ENCODE results near the gene EXTL2. TPM values are rescaled to one million over a fixed set of nuclear protein-coding genes. Genes with fewer than 3 reads are reported as not detected.

Gene EXTL2
- total RNA-seq, 4 donors from 2014 or later: 1.6 to 9.1 (median 8.5) TPM

- no peaks in the 10 kb centered on the region for H3K9me3 ChIP-seq
- no peaks in the 10 kb centered on the region for H3K4me1 ChIP-seq
- H3K27ac ChIP-seq: no peak overlapping the region
- H3K36me3 ChIP-seq: no peaks in the 10 kb centered on the region
- no peak overlapping the region for H3K4me3 ChIP-seq
- H3K27me3 ChIP-seq: no peaks in the 10 kb centered on the region
- TF ChIP-seq CTCF (IDR thresholded peaks at IDR 0.05) (no peak), POLR2A (IDR thresholded peaks at IDR 0.05) (no peak)
- DNase-seq: no peak
Measured at GRCh38 chr1:100874433-100874832, 20.2 kb downstream of the EXTL2 start.

GRCh38 chr1:100869996-100870395, 24.6 kb downstream of the EXTL2 start:
- DNase-seq: no peak
- Histone ChIP-seq H3K4me1 (no peaks in the 10 kb centered on the region), H3K27ac (no peak overlapping the region), H3K27me3 (no peaks in the 10 kb centered on the region), H3K9me3 (no peaks in the 10 kb centered on the region), H3K36me3 (no peaks in the 10 kb centered on the region), H3K4me3 (no peak overlapping the region)
- TF ChIP-seq CTCF (IDR thresholded peaks at IDR 0.05) (no peak), POLR2A (IDR thresholded peaks at IDR 0.05) (no peak)

GRCh38 chr1:100868364-100868995, 26.2 kb downstream of the EXTL2 start:
- DNase-seq: no peak
- H3K9me3 ChIP-seq: no peaks in the 10 kb centered on the region
- no peak overlapping the region for H3K27ac ChIP-seq
- no peaks in the 10 kb centered on the region for H3K36me3 ChIP-seq
- no peaks in the 10 kb centered on the region for H3K27me3 ChIP-seq
- H3K4me1 ChIP-seq: no peaks in the 10 kb centered on the region
- no peak overlapping the region for H3K4me3 ChIP-seq
- TF ChIP-seq CTCF (IDR thresholded peaks at IDR 0.05) (peak; percentile 31 to 74 (median 63)), POLR2A (IDR thresholded peaks at IDR 0.05) (no peak)

GRCh38 chr1:100866901-100867206, 27.8 kb downstream of the EXTL2 start:
- Histone ChIP-seq H3K9me3 (no peaks in the 10 kb centered on the region), H3K36me3 (no peaks in the 10 kb centered on the region), H3K4me3 (no peak overlapping the region), H3K27ac (no peak overlapping the region), H3K4me1 (no peaks in the 10 kb centered on the region), H3K27me3 (no peaks in the 10 kb centered on the region)
- TF ChIP-seq POLR2A (IDR thresholded peaks at IDR 0.05) (no peak), CTCF (IDR thresholded peaks at IDR 0.05) (no peak)
- no peak for DNase-seq

GRCh38 chr1:100866041-100866900, 28.4 kb downstream of the EXTL2 start:
- Histone ChIP-seq H3K27me3 (no peaks in the 10 kb centered on the region), H3K4me3 (no peak overlapping the region), H3K4me1 (no peaks in the 10 kb centered on the region), H3K27ac (no peak overlapping the region), H3K9me3 (no peaks in the 10 kb centered on the region), H3K36me3 (no peaks in the 10 kb centered on the region)
- DNase-seq: no peak
- no peak for TF ChIP-seq POLR2A (IDR thresholded peaks at IDR 0.05)
- TF ChIP-seq CTCF (IDR thresholded peaks at IDR 0.05): peak in 5 of 6 experiments; percentile 52 to 71 (median 60)

All from Peyer's patch (tissue), 4 donors.